Measurements from ENCODE around the gene CASR. TPM values are rescaled to one million over a fixed set of nuclear protein-coding genes. Genes with fewer than 3 reads are reported as not detected.

CASR gene
- total and polyA plus RNA-seq, 2 of the 4 experiments (the other 2 are of a cell fraction): not detected

GRCh38 chr3:122146466-122146865, 37.0 kb upstream of the CASR start:
- Histone ChIP-seq H2BK15ac (ENCODE audit: low read depth, low read length) (no peak overlapping the region), H3K4ac (ENCODE audit: low read depth, low read length) (no peak overlapping the region), H3K27ac (ENCODE audit: insufficient read depth, low read length) (no peak overlapping the region), H2BK20ac (ENCODE audit: low read depth, low read length) (no peak overlapping the region), H3K23ac (ENCODE audit: low read depth, low read length) (no peak overlapping the region), H3K9ac (ENCODE audit: low read depth, low read length) (no peak overlapping the region), H2BK120ac (ENCODE audit: low read depth, low read length) (no peak overlapping the region), H3K79me1 (ENCODE audit: low read depth in 1 of 2, low read length in 2 of 2) (no peaks in the 10 kb centered on the region), H2BK5ac (ENCODE audit: low read depth, low read length, poor library complexity, severe bottlenecking) (no peak overlapping the region), H3K9me1 (ENCODE audit: insufficient read depth, low read length) (no peaks in the 10 kb centered on the region), H3K27me3 (ENCODE audit: control insufficient read depth, insufficient read depth, low read length) (no peaks in the 10 kb centered on the region), H2AK9ac (replicated peaks; ENCODE audit: low read depth, low read length, poor library complexity) (no peak overlapping the region), H4K91ac (ENCODE audit: insufficient read depth, low read depth, low read length) (no peak overlapping the region), H3K36me3 (ENCODE audit: control insufficient read depth, insufficient read depth, low read length) (no peaks in the 10 kb centered on the region), H4K20me1 (ENCODE audit: insufficient read depth, low read length) (no peaks in the 10 kb centered on the region), H4K8ac (ENCODE audit: low read depth in 2 of 2, low read length in 2 of 2) (no peak overlapping the region), H4K5ac (ENCODE audit: low read depth, low read length) (no peak overlapping the region), H2AFZ (replicated peaks; ENCODE audit: low read length, poor library complexity) (no peak overlapping the region), H3K4me1 (ENCODE audit: control insufficient read depth, insufficient read depth, low read length) (no peaks in the 10 kb centered on the region), H3K18ac (ENCODE audit: low read depth, low read length) (no peak overlapping the region), H3K4me3 (ENCODE audit: insufficient read depth, low read depth, low read length) (no peak overlapping the region), H3K56ac (ENCODE audit: extremely low read depth, insufficient read depth, low read length) (no peak overlapping the region), H2AK5ac (ENCODE audit: low read depth, low read length) (no peak overlapping the region), H3K9me3 (ENCODE audit: control insufficient read depth, insufficient read depth, low read length) (no peaks in the 10 kb centered on the region), H3K14ac (replicated peaks; ENCODE audit: low read depth, low read length) (no peak overlapping the region), H3K4me2 (ENCODE audit: low read depth, low read length) (no peak overlapping the region)
- ATAC-seq (ENCODE audit: low read depth): no peak
- ChIA-PET CTCF (no interaction called here), POLR2A (ENCODE audit: unreplicated experiment) (interaction anchor here (0.5 kb wide), 1 partner anchor 12 kb away, joined by 4 read pairs; no protein-coding TSS in a partner anchor)
- dilution Hi-C loops (cut with HindIII; ENCODE audit: low sequenced_read_pairs, unreplicated experiment): no loop called here
- DNase-seq: no peak
- TF ChIP-seq BHLHE40 (IDR thresholded peaks at IDR 0.05; ENCODE audit: low read depth, low read length) (no peak), FOS (IDR thresholded peaks at IDR 0.05; ENCODE audit: low read depth, low read length) (no peak), MAZ (IDR thresholded peaks at IDR 0.05; ENCODE audit: borderline replicate concordance, low read depth, low read length) (no peak), RCOR1 (IDR thresholded peaks at IDR 0.05; ENCODE audit: insufficient replicate concordance, low read length) (no peak), RFX5 (IDR thresholded peaks at IDR 0.05; ENCODE audit: low read depth, low read length) (no peak), CTCF (conservative IDR thresholded peaks at IDR 0.05; ENCODE audit: low read depth, low read length) (no peak), ELK1 (IDR thresholded peaks at IDR 0.05; ENCODE audit: borderline replicate concordance, low read depth, low read length) (no peak), RAD21 (IDR thresholded peaks at IDR 0.05; ENCODE audit: low read length) (no peak), POLR2A (IDR thresholded peaks at IDR 0.05; ENCODE audit: low read depth, low read length) (no peak), CHD1 (IDR thresholded peaks at IDR 0.05; ENCODE audit: low read depth, low read length) (no peak), MXI1 (IDR thresholded peaks at IDR 0.05; ENCODE audit: borderline replicate concordance, low read depth, low read length) (no peak), NFE2L2 (IDR thresholded peaks at IDR 0.05; ENCODE audit: low read depth, low read length) (no peak), CEBPB (IDR thresholded peaks at IDR 0.05; ENCODE audit: low read depth, low read length) (no peak), MAFK (IDR thresholded peaks at IDR 0.05; ENCODE audit: low read depth, low read length) (no peak), USF2 (IDR thresholded peaks at IDR 0.05; ENCODE audit: low read depth, low read length) (no peak), SMC3 (IDR thresholded peaks at IDR 0.05; ENCODE audit: low read depth, low read length) (no peak)
- intact Hi-C loops (cut with micrococcal nuclease): no loop called here
- no CpG with 5 or more reads among the region's 3 CpGs for WGBS, 2 experiments (ENCODE audit: extremely low coverage in 2 of 2, insufficient read length in 1 of 2)
- in situ Hi-C loops (cut with MboI; ENCODE audit: low sequenced_read_pairs): no loop called here
- no TSS peak for BruUV-seq (replicated peaks)

All from IMR-90 (cell line).